PC-9 (cell line): Measurements from ENCODE around the gene SPINK13. TPM values are rescaled to one million over a fixed set of nuclear protein-coding genes. Genes with fewer than 3 reads are reported as not detected.

Experiments used
- BruUV-seq: library from RNA; stranded (reverse); fragments of 400-500 nt; replicated peaks from 2 replicates; lab custom pipeline; 2021; lab: Mats Ljungman, UMichigan
- CTCF ChIA-PET: fragments of 300-600 bp; sonication (Branson Sonifier 250); formaldehyde crosslinking; loops from one replicate; lab custom pipeline; 2022; ENCODE audit warnings: antibody characterized with exemption; lab: Charles Lee
- POLR2A ChIA-PET: fragments of 300-600 bp; sonication (Branson Sonifier 250); formaldehyde crosslinking; loops from one replicate; lab custom pipeline; 2022; ENCODE audit warnings: antibody characterized with exemption; ENCODE audit not compliant: unreplicated experiment; lab: Charles Lee
- DNase-seq, 2 experiments: peaks; one replicate each; pipeline versions ENCODE4 v3.0.0 to v3.0.0-alpha.2; 2015 to 2022; ENCODE audit warnings: mixed read lengths in 1 of 2
- H2AFZ ChIP-seq: fragments of 200-600 bp; sonication (generic); 2 replicates; pipeline ENCODE4 v1.8.1; 2017; ENCODE audit warnings: antibody characterized with exemption
- H3F3A ChIP-seq: fragments of 200-600 bp; sonication (generic); 2 replicates; pipeline ENCODE4 v1.8.1; 2017; ENCODE audit warnings: antibody characterized with exemption, mild to moderate bottlenecking, low read depth; ENCODE audit not compliant: insufficient read depth
- H3K27ac ChIP-seq: fragments of 200-600 bp; sonication (generic); 2 replicates; pipeline ENCODE4 v1.6.1; 2016; ENCODE audit warnings: mixed run types
- H3K27me3 ChIP-seq: fragments of 200-600 bp; sonication (generic); 2 replicates; pipeline ENCODE4 v1.6.1; 2016; ENCODE audit warnings: low read depth, mixed run types; ENCODE audit not compliant: insufficient read depth
- H3K36me3 ChIP-seq: fragments of 200-600 bp; sonication (generic); 2 replicates; pipeline ENCODE4 v1.6.1; 2016; ENCODE audit warnings: low read depth, mixed run types
- H3K4me1 ChIP-seq: fragments of 200-600 bp; sonication (generic); replicated peaks from 2 replicates; pipeline ENCODE4 v1.6.1; 2016; ENCODE audit warnings: mixed run types; ENCODE audit not compliant: insufficient read depth
- H3K4me2 ChIP-seq: fragments of 200-600 bp; sonication (generic); 2 replicates; pipeline ENCODE4 v1.6.1; 2017; ENCODE audit warnings: mixed run types
- H3K4me3 ChIP-seq: fragments of 200-600 bp; sonication (generic); 2 replicates; pipeline ENCODE4 v1.6.1; 2016; ENCODE audit warnings: mixed run types
- H3K79me2 ChIP-seq: fragments of 200-600 bp; sonication (generic); 2 replicates; pipeline ENCODE4 v1.6.1; 2017; ENCODE audit warnings: low read depth, mixed run types
- H3K9me2 ChIP-seq: fragments of 200-600 bp; sonication (generic); 2 replicates; pipeline ENCODE4 v1.8.1; 2017; ENCODE audit warnings: mild to moderate bottlenecking; ENCODE audit not compliant: insufficient read depth
- H3K9me3 ChIP-seq: fragments of 200-600 bp; sonication (generic); 2 replicates; pipeline ENCODE4 v1.8.1; 2016; ENCODE audit warnings: low read depth; ENCODE audit not compliant: insufficient read depth
- H4K20me1 ChIP-seq: fragments of 200-600 bp; sonication (generic); 2 replicates; pipeline ENCODE4 v1.8.1; 2017; ENCODE audit not compliant: insufficient read depth
- EZH2 ChIP-seq: fragments of 200-600 bp; sonication (generic); IDR thresholded peaks from 2 replicates; pipeline ENCODE4 v1.8.0; 2017; ENCODE audit warnings: antibody characterized with exemption, low read depth
- intact Hi-C: fragments of 100-400 bp; cut with micrococcal nuclease; formaldehyde crosslinking; loops from one replicate; pipeline ENCODE4 v1.10.0; 2022; ENCODE audit not compliant: unreplicated experiment
- total RNA-seq: library from RNA; stranded (reverse); gene quantifications from 2 replicates; pipeline ENCODE4 v1.2.3, GENCODE V29; 2021
- TF ChIP-seq, protein P1 (sequence below): fragments of 200-600 bp; sonication (generic); conservative IDR thresholded peaks from 2 replicates; pipeline ENCODE4 v1.6.1; 2017; ENCODE audit warnings: mixed run types, antibody characterized with exemption, mild to moderate bottlenecking, moderate library complexity

The SPINK13 gene
- total RNA-seq, 1 experiment from 2014 or later, result not detected

GRCh38 chr5:148309019-148309418, 40.4 kb downstream of the SPINK13 start:
- no TSS peak for BruUV-seq
- Histone ChIP-seq H3K36me3 (no peaks in the 10 kb centered on the region), H3K4me1 (no peaks in the 10 kb centered on the region), H3K9me2 (no peaks in the 10 kb centered on the region), H3F3A (no peaks in the 10 kb centered on the region), H3K9me3 (no peaks in the 10 kb centered on the region), H3K27me3 (no peaks in the 10 kb centered on the region), H3K79me2 (no peaks in the 10 kb centered on the region), H4K20me1 (no peaks in the 10 kb centered on the region), H3K4me2 (no peak overlapping the region), H3K4me3 (no peak overlapping the region), H2AFZ (no peak overlapping the region), H3K27ac (no peak overlapping the region)
- no peak for DNase-seq
- ChIA-PET CTCF (no interaction called here), POLR2A (no interaction called here)
- TF ChIP-seq EZH2, result no peak
- TF ChIP-seq, protein P1, sequence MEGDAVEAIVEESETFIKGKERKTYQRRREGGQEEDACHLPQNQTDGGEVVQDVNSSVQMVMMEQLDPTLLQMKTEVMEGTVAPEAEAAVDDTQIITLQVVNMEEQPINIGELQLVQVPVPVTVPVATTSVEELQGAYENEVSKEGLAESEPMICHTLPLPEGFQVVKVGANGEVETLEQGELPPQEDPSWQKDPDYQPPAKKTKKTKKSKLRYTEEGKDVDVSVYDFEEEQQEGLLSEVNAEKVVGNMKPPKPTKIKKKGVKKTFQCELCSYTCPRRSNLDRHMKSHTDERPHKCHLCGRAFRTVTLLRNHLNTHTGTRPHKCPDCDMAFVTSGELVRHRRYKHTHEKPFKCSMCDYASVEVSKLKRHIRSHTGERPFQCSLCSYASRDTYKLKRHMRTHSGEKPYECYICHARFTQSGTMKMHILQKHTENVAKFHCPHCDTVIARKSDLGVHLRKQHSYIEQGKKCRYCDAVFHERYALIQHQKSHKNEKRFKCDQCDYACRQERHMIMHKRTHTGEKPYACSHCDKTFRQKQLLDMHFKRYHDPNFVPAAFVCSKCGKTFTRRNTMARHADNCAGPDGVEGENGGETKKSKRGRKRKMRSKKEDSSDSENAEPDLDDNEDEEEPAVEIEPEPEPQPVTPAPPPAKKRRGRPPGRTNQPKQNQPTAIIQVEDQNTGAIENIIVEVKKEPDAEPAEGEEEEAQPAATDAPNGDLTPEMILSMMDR, result no peak
- intact Hi-C loops, result no loop called here

DNA sequence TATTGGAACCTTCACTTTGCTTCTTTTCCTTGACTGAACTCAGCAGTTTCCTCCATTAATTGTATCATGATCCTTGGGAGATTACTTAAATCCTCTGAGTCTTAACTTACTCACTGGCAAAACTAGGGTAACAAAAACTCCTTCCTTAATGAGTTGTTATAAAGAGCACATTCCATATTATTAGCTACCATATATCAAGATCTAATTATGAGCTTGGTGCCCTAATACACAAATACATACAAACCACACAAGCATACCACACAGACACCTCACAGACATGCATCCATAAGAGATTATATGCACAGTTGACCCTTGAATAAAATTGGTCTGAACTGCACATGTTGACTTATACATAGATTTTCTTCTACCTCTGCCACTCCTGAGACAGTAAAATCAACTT, 41.2 kb downstream of the SPINK13 start:
- TF ChIP-seq EZH2, result no peak
- TF ChIP-seq, protein P1, result no peak
- no TSS peak for BruUV-seq
- POLR2A ChIA-PET, result no interaction called here

DNA sequence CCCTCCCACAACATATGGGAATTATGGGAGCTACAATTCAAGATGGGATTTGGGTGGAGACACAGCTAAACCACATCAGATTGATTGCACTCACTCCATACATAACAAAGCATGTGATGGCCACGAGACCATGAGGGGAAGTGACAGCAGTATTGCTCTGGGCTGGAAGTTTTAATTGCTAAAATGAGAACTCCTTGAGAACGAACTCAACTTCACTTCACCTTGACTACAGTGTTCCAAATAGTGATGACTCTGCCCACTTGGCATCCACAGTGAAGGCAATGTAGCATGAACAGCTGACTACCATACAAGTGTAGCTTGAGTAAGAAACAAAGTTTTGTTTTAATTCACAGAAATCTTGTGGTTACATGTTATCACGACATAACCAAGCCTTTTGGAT, 42.9 kb downstream of the SPINK13 start:
- Histone ChIP-seq H3K27me3 (no peaks in the 10 kb centered on the region), H2AFZ (no peak overlapping the region), H3K27ac (no peak overlapping the region), H3K79me2 (no peaks in the 10 kb centered on the region), H3K9me2 (no peaks in the 10 kb centered on the region), H3K4me1 (no peaks in the 10 kb centered on the region), H3K9me3 (no peaks in the 10 kb centered on the region), H4K20me1 (no peaks in the 10 kb centered on the region), H3K36me3 (no peaks in the 10 kb centered on the region), H3F3A (no peaks in the 10 kb centered on the region), H3K4me2 (no peak overlapping the region), H3K4me3 (no peak overlapping the region)
- no TSS peak for BruUV-seq
- no peak for DNase-seq
- intact Hi-C loops, result no loop called here
- ChIA-PET POLR2A (no interaction called here), CTCF (no interaction called here)
- TF ChIP-seq, protein P1, result no peak
- TF ChIP-seq EZH2, result no peak

More for the DNA sequence above, 41.2 kb downstream of the SPINK13 start:
- intact Hi-C loops, result no loop called here
- H3K4me2 ChIP-seq, result no peak overlapping the region
- no peak for DNase-seq
- no peaks in the 10 kb centered on the region for H3K36me3 ChIP-seq
- no peaks in the 10 kb centered on the region for H3K4me1 ChIP-seq
- H3K79me2 ChIP-seq, result no peaks in the 10 kb centered on the region
- no peak overlapping the region for H2AFZ ChIP-seq
- no peak overlapping the region for H3K4me3 ChIP-seq
- H3K27ac ChIP-seq, result no peak overlapping the region
- no peaks in the 10 kb centered on the region for H3K9me2 ChIP-seq
- no peaks in the 10 kb centered on the region for H3K9me3 ChIP-seq
- CTCF ChIA-PET, result no interaction called here
- H3K27me3 ChIP-seq, result no peaks in the 10 kb centered on the region
- no peaks in the 10 kb centered on the region for H3F3A ChIP-seq
- H4K20me1 ChIP-seq, result no peaks in the 10 kb centered on the region
